Activated T-cell treated with anti-CD3 and anti-CD28 coated beads for 24 hours (primary cell): Measurements from ENCODE around the gene KCNH6.
A peak's percentile ranks its signal among the peaks of the same experiment; 100 is the strongest.

ENCODE experiments used
- DNase-seq: peaks from one replicate; pipeline ENCODE4 v3.0.0-alpha.2; 2020; ENCODE audit warnings: low read depth

The KCNH6 gene, protein sequence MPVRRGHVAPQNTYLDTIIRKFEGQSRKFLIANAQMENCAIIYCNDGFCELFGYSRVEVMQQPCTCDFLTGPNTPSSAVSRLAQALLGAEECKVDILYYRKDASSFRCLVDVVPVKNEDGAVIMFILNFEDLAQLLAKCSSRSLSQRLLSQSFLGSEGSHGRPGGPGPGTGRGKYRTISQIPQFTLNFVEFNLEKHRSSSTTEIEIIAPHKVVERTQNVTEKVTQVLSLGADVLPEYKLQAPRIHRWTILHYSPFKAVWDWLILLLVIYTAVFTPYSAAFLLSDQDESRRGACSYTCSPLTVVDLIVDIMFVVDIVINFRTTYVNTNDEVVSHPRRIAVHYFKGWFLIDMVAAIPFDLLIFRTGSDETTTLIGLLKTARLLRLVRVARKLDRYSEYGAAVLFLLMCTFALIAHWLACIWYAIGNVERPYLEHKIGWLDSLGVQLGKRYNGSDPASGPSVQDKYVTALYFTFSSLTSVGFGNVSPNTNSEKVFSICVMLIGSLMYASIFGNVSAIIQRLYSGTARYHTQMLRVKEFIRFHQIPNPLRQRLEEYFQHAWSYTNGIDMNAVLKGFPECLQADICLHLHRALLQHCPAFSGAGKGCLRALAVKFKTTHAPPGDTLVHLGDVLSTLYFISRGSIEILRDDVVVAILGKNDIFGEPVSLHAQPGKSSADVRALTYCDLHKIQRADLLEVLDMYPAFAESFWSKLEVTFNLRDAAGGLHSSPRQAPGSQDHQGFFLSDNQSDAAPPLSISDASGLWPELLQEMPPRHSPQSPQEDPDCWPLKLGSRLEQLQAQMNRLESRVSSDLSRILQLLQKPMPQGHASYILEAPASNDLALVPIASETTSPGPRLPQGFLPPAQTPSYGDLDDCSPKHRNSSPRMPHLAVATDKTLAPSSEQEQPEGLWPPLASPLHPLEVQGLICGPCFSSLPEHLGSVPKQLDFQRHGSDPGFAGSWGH

DNA sequence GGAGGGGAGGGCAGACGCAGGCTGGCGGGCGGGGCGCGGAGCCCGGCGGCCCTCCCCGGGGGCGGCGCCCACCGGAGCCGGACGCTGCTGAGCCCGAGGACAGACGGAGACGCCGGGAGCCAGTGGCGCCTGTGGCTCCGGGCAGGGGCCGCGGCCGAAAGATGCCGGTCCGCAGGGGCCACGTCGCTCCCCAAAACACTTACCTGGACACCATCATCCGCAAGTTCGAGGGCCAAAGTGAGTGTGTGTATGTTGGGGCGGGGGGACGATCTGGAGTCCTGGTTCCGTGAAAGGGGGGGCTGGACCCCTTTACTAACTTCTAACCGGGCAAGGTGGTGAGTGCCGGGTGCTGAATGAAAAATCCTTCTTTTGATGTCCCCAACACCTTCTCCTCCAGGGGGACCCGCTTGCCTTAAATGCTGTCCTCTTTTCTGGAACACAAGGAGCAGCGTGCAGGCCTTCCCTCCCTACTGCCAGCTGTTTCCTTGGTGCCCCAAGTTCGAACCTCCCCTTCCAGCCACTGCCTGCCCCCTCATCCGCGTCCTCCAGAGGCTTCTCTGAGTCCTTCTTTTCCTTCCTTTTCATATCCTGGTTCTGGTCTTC is at the start of gene KCNH6:
Gene KCNH6 (plus strand): TSS at position 106 of the 603 bp plus-strand sequence. CDS start 56 bp downstream, at position 162.
- DNase-seq, result no peak

DNA sequence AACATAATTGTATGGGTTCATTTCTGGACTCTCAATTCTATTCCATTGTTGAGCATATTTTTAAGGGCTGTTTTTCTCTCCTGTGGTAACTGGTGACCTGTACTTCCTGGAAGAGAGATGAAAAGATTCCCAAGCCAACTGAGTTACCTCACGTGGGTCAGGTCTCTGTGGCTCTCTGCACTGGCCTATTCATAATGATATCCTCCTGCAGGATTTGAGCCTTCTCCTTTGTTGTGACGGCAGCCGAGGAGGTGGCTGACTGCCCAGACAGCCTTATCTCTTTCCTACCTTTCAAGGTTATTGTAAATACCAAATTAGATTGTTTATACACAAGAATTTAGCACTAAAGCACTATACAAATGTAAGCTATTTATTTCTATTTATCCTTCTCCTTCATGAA is 49.0 kb upstream of the KCNH6 start:
- no peak for DNase-seq

DNA sequence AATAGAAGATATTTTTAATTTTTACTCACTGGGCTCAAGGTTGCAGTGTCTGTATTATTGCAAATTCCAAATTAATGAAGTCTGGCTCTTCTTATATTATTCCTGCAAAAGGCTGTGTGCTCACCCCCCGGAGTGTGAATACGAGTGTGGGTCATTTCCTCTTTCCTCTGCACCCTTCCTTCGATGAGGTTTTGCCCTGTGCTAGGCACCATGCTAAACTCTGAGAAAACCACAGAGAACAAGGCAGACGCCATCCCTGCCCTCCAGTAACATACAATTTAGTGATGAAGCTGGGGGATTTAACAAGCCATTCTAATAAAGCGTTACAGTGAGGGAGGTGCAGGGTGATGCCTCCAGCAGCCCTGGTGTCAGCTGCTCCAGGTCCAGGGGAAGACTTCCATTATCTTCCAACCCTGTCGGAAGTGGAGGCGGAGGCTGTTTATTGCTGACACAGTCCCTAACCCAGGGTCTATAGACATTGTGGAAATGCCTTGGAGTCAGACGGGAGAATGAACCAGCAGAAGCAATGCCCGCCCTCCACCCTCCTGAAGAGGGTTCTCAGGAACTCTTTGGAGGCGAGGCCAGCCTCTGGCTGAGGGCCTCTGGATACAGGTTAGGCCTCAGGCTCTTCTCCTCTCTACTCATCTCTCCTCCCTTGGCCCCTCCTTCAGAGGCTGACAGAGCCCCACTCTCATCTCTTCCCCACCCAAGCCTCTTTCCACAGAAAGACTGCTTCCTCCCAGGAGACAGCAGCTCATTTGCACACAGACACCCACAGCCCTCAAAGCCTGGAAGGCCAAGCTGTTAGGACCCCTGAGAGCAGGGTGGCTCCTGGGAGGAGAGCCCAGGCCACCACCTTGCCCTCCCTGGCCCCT is 48.3 kb upstream of the KCNH6 start:
- DNase-seq, result no peak

DNA sequence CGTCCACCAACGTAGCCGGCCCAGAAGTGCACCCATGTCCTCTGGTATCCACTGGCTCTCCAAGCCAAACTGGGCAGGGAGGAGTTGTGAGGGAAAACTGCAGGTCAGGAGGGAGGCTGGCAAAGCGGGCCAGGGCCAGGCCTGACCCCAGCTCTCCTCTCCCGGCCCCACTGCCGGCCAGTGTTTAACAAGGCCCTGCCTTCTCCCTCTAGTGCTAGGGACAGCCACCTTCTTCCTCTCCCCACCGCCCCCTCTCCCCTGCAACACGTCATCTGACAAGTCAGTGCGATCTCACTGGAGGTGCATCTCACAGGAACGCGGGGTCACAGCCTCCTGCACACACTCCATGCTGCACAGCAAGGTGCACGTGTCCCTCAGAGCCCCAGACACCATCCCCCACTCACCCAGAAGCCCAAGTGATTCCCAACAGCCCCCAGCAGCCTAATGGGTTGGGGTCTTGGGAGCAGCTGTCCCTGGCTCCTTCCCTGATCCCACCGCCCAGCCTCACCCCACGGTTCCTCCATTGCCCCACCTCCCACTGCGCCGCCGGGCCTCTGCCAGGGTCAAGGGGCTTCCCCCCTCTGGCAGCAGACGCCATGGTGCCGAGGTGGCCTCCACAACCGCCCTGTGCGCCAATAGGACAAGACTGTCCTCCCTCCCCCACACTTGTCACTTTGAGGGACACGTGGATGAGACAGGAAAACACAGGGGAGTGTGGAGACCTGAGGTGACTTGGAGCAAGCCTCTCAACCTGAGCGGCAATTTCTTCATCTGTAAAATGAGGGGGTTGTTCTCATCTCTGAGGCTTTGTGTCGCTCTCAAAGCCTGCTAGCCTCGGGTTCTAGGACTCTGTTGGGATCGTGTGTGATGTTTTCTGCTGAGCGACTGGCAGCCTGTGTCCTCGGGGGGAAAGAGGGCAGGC is 47.4 kb upstream of the KCNH6 start:
- no peak for DNase-seq

DNA sequence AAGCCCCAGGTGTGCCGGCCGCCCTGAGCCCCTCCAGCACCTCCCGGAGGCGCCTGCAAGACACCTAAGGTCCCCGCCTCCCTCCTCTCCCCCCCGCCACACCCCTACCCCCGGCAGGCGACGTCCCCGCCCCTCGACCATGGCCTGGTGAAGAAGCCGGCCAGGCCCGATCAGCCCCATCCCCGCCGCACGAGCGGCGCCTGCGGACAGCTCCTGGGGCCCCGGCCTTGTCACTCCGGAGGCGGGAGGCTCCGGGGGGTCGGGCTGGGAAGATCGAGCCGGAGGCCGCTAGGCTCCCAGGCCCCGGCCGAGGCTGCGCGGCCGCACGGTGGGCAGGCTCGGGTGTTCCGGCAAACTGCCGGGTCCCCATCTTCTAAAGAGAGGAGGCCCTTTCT is 46.7 kb upstream of the KCNH6 start:
- DNase-seq, result no peak

DNA sequence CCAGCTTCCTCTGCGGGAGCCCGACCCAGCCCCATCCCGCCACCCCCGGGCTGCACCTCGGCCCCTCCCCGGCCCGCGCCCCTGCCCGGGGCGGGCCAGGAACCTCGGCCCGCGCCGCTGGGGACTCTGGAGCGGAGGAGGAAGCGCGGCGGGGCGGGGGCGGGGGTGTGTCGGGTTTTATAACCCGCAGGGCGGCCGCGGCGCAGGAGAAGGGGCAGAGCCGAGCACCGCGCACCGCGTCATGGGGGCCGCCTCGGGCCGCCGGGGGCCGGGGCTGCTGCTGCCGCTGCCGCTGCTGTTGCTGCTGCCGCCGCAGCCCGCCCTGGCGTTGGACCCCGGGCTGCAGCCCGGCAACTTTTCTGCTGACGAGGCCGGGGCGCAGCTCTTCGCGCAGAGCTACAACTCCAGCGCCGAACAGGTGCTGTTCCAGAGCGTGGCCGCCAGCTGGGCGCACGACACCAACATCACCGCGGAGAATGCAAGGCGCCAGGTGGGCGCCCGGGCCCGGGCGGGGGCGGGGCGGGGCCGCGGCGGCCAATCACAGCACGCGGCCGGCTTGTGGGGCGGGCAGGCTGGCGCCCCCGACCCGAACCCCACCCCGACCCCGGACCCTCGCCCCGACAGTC is 46.2 kb upstream of the KCNH6 start, which contains the start of gene ACE:
Gene ACE (plus strand): TSS at position 208 of the 626 bp plus-strand sequence. CDS start 34 bp downstream, at position 242.
- DNase-seq, result no peak

DNA sequence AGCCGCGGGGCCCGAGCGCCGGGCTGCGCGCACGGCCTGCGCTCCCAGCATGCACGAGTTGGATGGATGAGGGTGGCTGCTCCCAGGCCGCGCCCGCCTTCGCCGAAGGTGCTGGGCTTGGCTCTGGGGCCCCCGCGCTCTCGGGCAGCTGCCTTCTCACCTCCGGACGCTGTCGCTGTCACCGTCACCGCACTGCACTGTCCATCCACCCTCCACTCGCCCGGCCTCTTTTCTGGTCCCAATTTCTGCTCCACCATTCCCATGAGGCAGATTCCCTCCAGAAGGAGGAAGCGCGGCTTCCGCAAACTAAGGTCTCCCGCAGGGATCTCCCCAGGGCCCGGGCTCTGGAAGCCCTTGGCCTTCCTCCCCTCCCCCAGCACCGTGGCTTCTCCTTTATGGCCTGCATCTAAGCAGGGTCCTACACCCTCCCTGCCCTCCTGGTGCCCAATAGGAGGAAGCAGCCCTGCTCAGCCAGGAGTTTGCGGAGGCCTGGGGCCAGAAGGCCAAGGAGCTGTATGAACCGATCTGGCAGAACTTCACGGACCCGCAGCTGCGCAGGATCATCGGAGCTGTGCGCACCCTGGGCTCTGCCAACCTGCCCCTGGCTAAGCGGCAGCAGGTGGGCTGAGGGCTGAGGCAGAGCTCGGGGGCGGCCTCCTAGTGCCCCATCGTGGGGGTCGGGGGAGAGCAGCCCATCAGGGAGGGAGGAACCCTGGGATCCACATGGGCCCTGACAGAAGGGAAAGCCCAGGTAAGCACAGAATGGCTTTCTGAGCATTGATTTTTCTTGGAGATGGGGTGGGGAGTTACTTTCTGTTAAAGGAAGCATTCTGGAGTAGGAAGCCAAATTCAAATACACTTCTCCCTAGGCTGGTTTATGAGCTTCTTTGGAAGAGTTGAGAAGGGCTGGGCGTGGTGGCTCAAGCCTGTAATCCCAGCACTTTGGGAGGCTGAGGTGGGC is 45.4 kb upstream of the KCNH6 start:
- DNase-seq, result no peak

DNA sequence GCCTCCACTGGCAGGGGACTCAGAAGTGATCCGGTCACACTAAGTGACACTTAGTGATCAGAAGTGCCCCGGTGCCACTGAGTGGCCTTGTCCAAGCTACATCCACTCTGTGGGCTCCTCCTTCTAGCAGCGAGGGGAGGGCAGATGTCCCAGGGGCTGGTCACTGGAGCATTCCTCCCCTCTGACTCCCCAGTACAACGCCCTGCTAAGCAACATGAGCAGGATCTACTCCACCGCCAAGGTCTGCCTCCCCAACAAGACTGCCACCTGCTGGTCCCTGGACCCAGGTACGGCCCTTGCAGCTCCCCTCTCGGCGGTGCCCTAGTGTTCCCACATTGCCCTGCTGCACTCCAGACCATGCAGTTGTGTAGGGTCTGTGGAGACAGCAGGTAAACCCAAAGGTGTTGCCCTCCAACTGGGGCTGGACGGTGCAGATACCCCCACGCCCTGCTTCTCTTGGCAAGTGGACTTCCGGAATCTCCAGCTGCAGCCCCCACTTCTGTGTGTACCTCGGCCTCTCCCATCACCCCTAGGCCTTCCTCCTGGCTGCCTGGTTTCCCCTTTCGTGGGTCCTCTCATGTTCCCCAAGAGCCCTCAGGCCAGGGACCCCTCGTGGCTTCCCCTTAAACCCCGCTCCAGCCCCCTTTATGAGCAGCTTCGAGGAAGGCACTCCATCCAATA is 44.2 kb upstream of the KCNH6 start:
- peak; percentile 58 for DNase-seq

DNA sequence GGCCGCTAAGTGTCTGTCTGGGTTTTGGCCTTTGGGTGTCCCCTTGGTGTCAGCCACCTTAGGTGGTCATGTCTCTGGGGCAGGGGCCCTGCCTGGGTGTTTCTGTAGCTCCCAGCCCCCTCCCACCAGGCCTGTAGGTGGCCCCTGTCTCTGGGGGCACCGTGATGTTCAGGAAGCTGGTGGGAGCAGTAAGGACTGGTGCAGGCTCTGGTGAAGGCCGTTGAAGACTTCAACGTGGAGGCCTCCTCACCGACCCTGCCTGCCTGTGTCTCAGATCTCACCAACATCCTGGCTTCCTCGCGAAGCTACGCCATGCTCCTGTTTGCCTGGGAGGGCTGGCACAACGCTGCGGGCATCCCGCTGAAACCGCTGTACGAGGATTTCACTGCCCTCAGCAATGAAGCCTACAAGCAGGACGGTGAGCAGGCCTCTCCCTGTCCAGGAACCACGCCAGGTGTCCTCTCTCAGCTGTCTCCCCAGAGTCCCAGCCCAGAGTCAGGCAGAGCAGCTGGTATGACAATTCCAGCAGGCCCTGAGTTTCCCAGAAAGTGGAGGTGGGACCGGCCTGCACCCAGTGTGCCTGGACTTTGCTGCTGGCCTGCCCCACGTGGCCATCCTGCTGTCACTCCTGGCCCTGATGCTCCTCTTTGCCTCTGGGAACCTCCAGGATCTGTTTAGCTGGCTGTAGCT is 43.5 kb upstream of the KCNH6 start:
- no peak for DNase-seq

DNA sequence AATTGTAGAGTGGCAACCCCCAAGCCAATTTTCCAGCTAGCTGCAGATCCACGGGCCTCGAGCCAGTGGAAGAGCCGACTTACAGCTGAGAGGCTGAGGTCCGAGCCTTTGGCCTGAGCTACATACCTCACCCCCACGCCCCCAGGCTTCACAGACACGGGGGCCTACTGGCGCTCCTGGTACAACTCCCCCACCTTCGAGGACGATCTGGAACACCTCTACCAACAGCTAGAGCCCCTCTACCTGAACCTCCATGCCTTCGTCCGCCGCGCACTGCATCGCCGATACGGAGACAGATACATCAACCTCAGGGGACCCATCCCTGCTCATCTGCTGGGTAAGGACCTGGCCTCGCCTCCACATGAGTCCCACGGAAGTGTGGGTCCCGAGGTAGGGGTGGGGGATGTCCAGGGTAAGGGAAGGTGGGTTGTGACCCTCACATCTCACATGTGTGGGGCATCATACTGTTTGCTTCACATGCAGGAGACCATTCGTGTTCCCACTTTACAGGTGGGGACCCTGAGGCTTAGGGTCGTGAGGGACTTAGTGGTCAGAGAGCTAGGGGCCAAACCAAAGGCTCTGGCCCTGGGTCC is 42.9 kb upstream of the KCNH6 start:
- no peak for DNase-seq

DNA sequence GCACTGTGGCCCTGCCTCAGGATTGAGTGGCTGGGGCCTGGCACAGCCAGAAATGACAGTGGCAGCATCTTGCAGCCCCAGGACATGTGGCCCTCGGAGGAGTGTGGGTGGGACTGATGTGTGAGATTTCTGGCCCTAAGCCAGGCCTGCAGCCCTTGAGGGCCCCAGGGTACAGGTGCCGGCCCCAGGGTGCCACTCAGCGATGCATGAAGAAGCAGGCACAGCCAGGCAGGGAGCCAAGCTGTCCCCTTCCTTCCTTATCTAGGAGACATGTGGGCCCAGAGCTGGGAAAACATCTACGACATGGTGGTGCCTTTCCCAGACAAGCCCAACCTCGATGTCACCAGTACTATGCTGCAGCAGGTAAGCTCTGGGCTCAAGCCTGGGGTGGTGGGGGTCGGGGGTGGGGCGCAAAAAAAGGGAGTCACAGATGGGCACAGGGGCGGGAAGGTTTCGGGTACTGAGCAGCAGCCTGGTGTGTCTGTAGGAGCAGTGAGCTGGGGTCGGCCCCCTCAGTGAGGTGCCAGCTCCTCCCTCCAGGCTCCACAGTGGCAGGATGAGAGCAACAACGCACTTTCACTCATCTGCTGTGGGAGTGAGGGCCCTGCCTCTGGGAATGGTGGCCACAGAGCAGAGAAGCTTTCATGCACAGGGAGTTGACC is 42.2 kb upstream of the KCNH6 start:
- DNase-seq, result no peak

DNA sequence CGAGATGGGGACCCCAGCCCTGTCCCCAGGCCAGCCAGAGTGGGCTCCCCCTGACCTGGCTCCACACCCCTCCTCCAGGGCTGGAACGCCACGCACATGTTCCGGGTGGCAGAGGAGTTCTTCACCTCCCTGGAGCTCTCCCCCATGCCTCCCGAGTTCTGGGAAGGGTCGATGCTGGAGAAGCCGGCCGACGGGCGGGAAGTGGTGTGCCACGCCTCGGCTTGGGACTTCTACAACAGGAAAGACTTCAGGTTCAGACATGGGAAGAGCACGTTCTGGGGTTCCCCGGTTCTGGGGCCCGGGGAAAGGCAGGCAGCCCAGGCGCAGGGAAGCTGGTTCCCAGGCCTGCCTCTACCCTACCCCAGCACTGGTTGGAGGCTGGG is 41.7 kb upstream of the KCNH6 start:
- no peak for DNase-seq

DNA sequence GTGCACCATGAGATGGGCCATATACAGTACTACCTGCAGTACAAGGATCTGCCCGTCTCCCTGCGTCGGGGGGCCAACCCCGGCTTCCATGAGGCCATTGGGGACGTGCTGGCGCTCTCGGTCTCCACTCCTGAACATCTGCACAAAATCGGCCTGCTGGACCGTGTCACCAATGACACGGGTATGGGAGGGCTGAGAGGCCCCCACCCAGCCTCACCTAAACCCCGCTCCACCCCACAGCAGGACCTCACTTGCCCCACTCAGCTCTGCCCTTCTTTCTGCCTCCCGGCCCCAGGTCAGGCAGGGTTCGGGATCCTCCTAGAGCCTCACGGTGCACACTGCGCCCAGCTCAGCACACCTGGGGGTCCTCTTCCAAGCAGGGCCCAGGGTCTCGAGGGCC is 40.6 kb upstream of the KCNH6 start:
- DNase-seq, result no peak

DNA sequence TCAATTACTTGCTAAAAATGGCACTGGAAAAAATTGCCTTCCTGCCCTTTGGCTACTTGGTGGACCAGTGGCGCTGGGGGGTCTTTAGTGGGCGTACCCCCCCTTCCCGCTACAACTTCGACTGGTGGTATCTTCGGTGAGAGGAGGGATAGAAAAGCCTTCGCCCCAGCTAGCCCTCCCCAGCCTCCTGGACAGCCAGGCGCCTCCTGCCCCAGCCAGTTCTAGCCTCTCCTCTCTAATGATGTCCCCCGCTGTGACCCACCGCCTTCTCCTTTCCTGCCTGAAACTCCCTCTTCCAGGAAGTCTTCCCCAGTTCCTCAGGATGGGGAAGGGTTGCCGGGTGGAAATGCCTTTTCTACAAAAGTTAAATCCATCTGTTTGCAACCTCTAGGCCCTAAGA is 40.1 kb upstream of the KCNH6 start:
- no peak for DNase-seq

DNA sequence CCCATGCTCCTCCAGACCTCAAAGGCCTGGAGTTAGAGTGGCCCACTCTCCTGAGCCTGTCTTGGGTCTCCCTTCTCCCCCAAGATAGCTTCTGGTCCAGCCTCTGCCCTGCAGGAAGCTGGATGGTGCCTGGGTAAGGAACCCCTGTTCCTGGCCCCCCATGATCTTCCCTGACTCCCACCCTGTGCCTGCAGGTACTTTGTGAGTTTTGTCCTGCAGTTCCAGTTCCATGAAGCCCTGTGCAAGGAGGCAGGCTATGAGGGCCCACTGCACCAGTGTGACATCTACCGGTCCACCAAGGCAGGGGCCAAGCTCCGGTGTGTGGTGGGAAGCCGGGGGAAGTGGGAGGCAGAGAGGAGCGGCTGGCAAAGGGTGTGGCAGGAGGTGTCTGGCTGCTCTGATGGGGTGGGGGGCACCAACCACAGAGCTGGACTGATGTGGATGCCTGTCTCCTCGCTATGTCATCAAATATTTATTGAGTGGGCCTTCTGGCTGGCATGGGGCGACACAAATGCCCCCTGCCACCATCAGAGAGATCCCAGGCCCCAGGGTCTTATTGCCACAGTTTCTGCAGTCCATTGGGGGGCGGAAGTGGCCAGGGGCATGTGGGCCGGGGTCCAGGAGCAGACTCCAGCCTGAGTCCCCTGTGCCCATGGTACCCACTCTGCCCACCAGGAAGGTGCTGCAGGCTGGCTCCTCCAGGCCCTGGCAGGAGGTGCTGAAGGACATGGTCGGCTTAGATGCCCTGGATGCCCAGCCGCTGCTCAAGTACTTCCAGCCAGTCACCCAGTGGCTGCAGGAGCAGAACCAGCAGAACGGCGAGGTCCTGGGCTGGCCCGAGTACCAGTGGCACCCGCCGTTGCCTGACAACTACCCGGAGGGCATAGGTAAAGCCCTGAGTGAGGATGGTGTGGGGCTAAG is 39.2 kb upstream of the KCNH6 start:
- DNase-seq, result no peak
